ENCODE measurements around the gene ADAP2. TPM values are rescaled to one million over a fixed set of nuclear protein-coding genes. Genes with fewer than 3 reads are reported as not detected.

The ADAP2 gene
- total RNA-seq, 1 donor from 2014 or later: 8.6 TPM

- intact Hi-C loops (cut with DNase I): no loop called here
- no peak for DNase-seq (ENCODE audit: missing footprints)
- ATAC-seq: no peak
Measured at GRCh38 chr17:31002047-31002446, 80.3 kb downstream of the ADAP2 start.

DNA sequence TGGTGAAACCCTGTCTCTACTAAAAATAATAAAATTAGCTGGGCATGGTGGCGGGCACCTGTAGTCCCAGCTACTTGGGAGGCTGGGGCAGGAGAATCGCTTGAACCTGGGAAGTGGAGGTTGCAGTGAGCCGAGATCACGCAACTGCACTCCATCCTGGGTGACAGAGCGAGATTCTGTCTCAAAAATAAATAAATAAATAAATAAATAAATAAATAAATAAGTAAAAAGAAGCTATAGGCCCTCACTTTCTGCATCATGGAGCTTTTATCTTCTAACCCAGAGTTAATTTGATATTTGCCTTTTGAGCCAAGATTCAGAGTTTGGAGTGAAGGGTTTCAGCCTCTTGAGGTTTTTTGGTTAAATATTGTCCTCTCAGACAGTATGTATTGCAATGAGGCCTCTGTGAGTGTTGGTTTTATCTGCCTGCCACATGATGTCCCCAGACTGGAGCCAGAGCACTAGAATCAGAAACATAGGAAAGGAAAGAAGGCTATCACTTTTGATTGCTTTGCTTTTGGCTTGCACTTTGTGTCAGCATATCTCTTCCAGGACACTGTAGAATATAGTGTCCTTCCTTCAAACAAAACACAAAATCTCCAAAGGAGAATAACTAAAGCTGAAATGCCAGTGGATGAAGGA is 81.6 kb downstream of the ADAP2 start:
- intact Hi-C loops (cut with DNase I): no loop called here
- ATAC-seq (no peak), DNase-seq (ENCODE audit: missing footprints) (no peak)

DNA sequence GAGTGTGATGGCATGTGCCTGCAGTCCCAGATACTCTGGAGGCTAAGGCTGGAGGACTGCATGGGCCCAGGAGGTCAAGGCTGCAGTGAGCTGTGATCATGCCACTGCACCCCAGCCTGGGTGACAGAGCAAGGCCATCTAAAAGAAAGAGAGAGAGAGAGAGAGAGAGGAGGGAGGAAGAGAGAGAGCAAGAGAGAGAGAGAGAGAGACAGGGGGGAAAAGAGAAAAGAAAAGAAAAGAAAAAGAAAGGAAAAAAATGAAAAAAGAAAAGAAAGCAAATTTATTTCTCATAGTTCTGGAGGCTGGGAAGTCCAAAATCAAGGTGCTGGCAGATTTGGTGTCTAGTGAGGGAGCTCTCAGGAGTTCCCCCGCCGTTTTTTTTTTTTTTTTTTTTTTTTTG is 82.4 kb downstream of the ADAP2 start:
- ATAC-seq (no peak), DNase-seq (ENCODE audit: missing footprints) (no peak)
- intact Hi-C loops (cut with DNase I): no loop called here

GRCh38 chr17:31007695-31008373 is 86.1 kb downstream of the ADAP2 start:
- DNase-seq (ENCODE audit: missing footprints): no peak
- intact Hi-C loops (cut with DNase I): loop anchor here (5.0 kb wide), 1 partner anchor 36 kb away; the partner anchor contains the start of gene RNF135
- ATAC-seq: no peak

DNA sequence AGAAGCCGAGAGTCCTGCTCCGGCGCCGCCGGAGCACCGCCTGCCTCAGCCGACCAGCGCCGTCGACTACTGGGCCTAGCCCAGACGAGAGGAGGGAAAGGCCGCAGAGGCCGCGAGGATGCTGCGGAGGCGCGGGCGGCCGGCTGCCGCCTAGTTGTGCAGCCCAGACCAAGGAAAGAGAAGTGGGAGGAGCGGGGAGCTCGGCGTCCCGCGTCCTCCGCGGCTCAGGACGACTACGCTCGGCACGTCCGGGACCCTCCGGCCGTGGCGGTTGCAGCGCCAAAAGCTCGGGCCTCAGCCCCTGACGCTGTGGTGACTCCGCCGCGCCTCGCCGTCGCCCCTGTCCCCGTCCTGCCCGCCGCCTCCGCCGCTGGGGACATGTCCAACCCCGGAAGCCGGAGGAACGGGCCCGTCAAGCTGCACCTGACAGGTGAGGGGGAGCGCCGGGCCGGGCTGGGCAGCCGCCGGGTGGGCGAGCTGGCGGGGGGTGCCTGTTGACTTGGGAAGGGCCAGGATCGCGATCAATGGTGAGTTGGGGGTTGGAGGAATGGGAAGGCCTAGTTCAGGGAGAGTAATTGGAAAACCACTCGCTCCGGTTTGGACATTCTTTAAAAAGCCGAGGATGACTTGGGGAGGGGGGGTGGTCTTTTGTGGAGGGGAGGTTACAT is 86.8 kb downstream of the ADAP2 start:
- DNase-seq (ENCODE audit: missing footprints) (peak; percentile 81), ATAC-seq (peak; percentile 88)
- intact Hi-C loops (cut with DNase I): loop anchor here (5.0 kb wide), 1 partner anchor 36 kb away; the partner anchor contains the start of gene RNF135

Other genes starting within 250 kb of the ADAP2 start
- 6.4 TPM for gene CRLF3, start 97.3 kb upstream of the ADAP2 start, total RNA-seq
- 0.65 TPM for gene ATAD5, start 90.0 kb upstream of the ADAP2 start, total RNA-seq
- 15.6 TPM for gene TEFM, start 15.7 kb upstream of the ADAP2 start, total RNA-seq
- 5.7 TPM for gene RNF135, start 49.1 kb downstream of the ADAP2 start, total RNA-seq
- 37.1 TPM for gene NF1, start 173.0 kb downstream of the ADAP2 start, total RNA-seq

All from Right ventricle myocardium inferior (tissue), 1 donor.